AML-193 (cell line): ENCODE measurements around the gene CDK5R2.
A peak's percentile ranks its signal among the peaks of the same experiment; 100 is the strongest.

ENCODE experiments used
- DNase-seq, 2 experiments: peaks; one replicate each; lab custom pipeline; 2025; lab: John Stamatoyannopoulos, UW

The CDK5R2 gene

GRCh38 chr2:218962859-218963492, 3.5 kb downstream of the CDK5R2 start:
- no peak for DNase-seq

- DNase-seq, result no peak
These were observed 4.1 kb downstream of the CDK5R2 start for GRCh38 chr2:218963601-218964000.

- DNase-seq, result no peak
These were observed 4.7 kb downstream of the CDK5R2 start for GRCh38 chr2:218964041-218964771.

GRCh38 chr2:218970894-218971293, 11.4 kb downstream of the CDK5R2 start:
- no peak for DNase-seq

GRCh38 chr2:218975060-218975777, 15.8 kb downstream of the CDK5R2 start:
- DNase-seq, result no peak

- DNase-seq, result peak; percentile 71 to 72
These were observed 20.6 kb downstream of the CDK5R2 start for GRCh38 chr2:218979846-218980734.

- no peak for DNase-seq
These were observed 21.4 kb downstream of the CDK5R2 start for GRCh38 chr2:218980735-218981389.

GRCh38 chr2:218981390-218981880, 22.0 kb downstream of the CDK5R2 start:
- DNase-seq, result no peak

- DNase-seq, result no peak
These were observed 22.6 kb downstream of the CDK5R2 start for GRCh38 chr2:218981881-218982585.

GRCh38 chr2:218982586-218983262, 23.3 kb downstream of the CDK5R2 start:
- DNase-seq, result no peak

GRCh38 chr2:218983263-218983933, 23.9 kb downstream of the CDK5R2 start:
- DNase-seq, result no peak

GRCh38 chr2:218983934-218984238, 24.4 kb downstream of the CDK5R2 start:
- DNase-seq, result no peak

GRCh38 chr2:218984239-218985020, 25.0 kb downstream of the CDK5R2 start:
- DNase-seq, result no peak

- no peak for DNase-seq
These were observed 25.5 kb downstream of the CDK5R2 start, which contains the start of gene FEV for GRCh38 chr2:218985021-218985324. Gene FEV, minus strand, starts transcription at chr2:218985184. Its CDS starts 109 bp downstream, at chr2:218985075.

GRCh38 chr2:218985325-218986091, 26.0 kb downstream of the CDK5R2 start:
- DNase-seq, result no peak

GRCh38 chr2:218986148-218986761, 26.8 kb downstream of the CDK5R2 start:
- no peak for DNase-seq

GRCh38 chr2:218988164-218988563, 28.7 kb downstream of the CDK5R2 start:
- no peak for DNase-seq

- DNase-seq, result no peak
These were observed 29.2 kb downstream of the CDK5R2 start for GRCh38 chr2:218988650-218989049.
